ENCODE measurements around the gene OPCML.

The OPCML gene

DNA sequence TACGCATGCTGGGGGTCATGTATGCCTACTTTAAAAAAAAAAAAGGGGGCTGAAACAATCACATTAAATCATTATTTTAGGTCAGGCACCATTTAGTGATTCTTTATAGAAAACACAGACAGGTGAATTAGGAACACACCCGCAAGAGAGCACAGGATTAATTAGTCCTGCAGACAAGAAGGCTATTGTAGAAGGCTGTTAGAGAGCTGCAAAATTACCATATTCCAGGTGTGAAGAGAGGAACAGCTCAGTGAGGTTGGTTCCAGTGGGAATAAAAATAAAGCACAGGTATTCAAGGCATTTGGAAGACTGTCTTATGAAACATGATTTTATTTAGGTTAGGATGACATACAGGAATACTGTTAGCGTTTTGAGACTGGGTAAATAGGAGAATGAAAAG, 649.1 kb downstream of the OPCML start:
- DNase-seq (ENCODE audit: low read depth): no peak
- H3K4me3 ChIP-seq (ENCODE audit: control insufficient read depth, low read depth, low read length): no peak overlapping the region
- TF ChIP-seq, protein P1, sequence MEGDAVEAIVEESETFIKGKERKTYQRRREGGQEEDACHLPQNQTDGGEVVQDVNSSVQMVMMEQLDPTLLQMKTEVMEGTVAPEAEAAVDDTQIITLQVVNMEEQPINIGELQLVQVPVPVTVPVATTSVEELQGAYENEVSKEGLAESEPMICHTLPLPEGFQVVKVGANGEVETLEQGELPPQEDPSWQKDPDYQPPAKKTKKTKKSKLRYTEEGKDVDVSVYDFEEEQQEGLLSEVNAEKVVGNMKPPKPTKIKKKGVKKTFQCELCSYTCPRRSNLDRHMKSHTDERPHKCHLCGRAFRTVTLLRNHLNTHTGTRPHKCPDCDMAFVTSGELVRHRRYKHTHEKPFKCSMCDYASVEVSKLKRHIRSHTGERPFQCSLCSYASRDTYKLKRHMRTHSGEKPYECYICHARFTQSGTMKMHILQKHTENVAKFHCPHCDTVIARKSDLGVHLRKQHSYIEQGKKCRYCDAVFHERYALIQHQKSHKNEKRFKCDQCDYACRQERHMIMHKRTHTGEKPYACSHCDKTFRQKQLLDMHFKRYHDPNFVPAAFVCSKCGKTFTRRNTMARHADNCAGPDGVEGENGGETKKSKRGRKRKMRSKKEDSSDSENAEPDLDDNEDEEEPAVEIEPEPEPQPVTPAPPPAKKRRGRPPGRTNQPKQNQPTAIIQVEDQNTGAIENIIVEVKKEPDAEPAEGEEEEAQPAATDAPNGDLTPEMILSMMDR (IDR thresholded peaks at IDR 0.05; ENCODE audit: control insufficient read depth, insufficient read depth, low read depth, low read length, missing control alignments): no peak

DNA sequence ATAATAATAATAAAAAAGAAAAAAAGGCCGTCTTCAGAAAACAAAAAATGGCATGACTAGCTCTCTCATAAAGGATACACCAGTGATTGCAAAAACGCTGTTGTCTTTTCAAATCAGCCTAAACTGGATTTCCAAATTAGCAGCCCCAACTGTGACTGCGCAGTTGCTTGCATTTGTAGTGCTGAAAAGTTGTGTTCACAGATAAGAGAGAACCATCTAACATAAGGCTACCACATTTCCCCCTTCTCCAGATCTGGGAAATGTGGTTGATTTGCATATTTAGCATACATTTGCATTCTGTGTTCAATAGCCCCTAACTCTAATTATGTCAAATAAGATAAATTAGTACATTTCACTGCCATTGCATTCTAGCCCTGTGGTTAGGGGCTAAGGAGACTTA, 650.7 kb downstream of the OPCML start:
- TF ChIP-seq, protein P1 (IDR thresholded peaks at IDR 0.05; ENCODE audit: control insufficient read depth, insufficient read depth, low read depth, low read length, missing control alignments): no peak
- no peak for DNase-seq (ENCODE audit: low read depth)
- no peak overlapping the region for H3K4me3 ChIP-seq (ENCODE audit: control insufficient read depth, low read depth, low read length)

DNA sequence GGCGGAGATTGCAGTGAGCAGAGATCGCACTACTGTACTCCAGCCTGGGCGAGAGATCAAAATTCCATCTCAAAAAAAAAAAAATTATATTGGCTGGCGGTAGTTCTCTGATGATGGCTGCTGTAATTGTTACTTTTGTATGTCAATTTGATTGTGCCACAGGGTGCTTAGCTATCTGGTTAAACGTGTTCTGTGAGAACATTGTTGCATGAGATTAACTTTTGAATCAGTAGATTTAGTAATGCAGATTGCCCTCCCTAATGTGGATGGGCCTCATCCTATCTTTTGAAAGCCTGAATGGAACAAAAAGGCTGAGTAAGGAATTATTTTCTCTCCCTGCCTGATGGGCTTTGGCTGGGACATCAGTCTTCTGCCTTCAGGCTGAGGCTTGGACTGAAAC, 654.2 kb downstream of the OPCML start:
- TF ChIP-seq, protein P1 (IDR thresholded peaks at IDR 0.05; ENCODE audit: control insufficient read depth, insufficient read depth, low read depth, low read length, missing control alignments): no peak
- DNase-seq (ENCODE audit: low read depth): no peak
- no peak overlapping the region for H3K4me3 ChIP-seq (ENCODE audit: control insufficient read depth, low read depth, low read length)

DNA sequence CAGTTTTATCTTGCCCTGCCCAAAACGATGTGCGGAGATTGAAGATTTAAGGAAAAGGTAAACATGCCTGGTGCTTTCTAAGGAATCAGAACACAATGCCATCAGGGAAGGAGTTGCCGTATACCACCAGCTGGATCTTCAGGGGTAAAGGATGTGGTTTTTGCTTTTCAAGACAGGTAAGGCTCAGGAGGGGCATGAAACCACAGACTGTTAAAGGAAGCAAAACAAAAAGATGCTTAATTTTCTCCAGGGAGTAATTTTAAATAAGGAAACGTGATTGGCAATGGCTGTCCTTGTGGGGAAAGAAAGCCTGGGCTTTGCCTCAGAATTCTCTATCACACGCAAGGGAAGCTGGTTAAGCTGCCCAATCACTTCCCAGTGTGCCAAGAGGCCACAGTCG, 655.6 kb downstream of the OPCML start:
- TF ChIP-seq, protein P1 (IDR thresholded peaks at IDR 0.05; ENCODE audit: control insufficient read depth, insufficient read depth, low read depth, low read length, missing control alignments): no peak
- H3K4me3 ChIP-seq (ENCODE audit: control insufficient read depth, low read depth, low read length): no peak overlapping the region
- DNase-seq (ENCODE audit: low read depth): no peak

DNA sequence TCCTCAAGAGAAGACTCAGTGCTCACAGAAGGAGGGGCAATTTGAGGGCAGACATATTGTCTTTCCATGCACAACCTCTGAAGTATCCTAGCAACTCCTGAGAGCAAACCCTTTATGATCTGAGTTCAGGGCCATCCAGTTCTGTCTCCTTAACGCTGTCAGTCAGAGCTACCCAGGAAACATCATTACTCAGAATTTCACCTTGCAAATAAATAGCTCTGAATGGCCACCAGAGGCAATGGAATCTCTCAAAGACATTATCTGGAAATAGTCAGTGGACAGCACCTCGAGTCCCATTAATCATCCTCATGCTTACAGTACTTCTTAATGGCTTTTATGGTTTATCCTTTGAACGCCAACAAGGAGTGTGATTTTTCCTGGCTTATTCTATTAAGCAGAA, 656.1 kb downstream of the OPCML start:
- no peak overlapping the region for H3K4me3 ChIP-seq (ENCODE audit: control insufficient read depth, low read depth, low read length)
- DNase-seq (ENCODE audit: low read depth): no peak
- TF ChIP-seq, protein P1 (IDR thresholded peaks at IDR 0.05; ENCODE audit: control insufficient read depth, insufficient read depth, low read depth, low read length, missing control alignments): no peak

DNA sequence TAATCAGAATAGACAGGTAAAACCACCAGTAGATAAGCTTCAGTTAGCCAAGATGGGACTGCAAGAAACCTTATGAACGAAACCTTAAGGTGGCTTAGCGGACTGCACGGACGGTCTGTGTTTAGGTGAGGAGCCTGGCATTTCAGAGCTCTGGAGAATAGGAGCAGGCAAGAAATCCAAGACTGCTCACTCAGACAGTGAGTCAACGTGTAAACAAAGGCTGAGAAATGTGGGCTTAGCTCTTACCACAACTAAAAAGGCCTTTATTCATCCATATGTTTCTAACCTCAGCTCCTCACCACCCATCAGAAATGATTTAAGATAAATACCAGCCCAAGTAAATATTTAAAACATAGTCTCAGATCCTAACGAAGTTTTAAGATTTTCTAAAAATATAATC, 657.7 kb downstream of the OPCML start:
- no peak overlapping the region for H3K4me3 ChIP-seq (ENCODE audit: control insufficient read depth, low read depth, low read length)
- TF ChIP-seq, protein P1 (IDR thresholded peaks at IDR 0.05; ENCODE audit: control insufficient read depth, insufficient read depth, low read depth, low read length, missing control alignments): no peak

DNA sequence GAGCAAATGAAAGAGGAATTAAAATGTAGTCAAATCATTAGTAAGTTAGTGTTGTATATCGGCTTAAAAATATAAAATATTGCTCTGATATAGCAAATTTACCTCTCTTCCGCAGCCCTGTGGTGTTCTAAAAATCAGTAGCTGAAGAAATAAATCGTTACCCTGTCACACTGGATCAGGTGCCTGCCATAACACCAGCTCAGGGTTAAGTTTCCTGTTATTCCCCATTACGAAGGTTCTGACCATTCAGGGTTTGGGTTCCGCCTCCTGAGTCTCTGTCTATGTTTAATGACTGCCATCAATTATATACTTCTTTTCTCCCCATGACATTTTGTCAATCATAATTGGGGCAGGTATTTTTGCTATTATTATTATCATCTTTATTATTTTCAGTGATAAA, 658.5 kb downstream of the OPCML start:
- TF ChIP-seq, protein P1 (IDR thresholded peaks at IDR 0.05; ENCODE audit: control insufficient read depth, insufficient read depth, low read depth, low read length, missing control alignments): no peak
- no peak for DNase-seq (ENCODE audit: low read depth)
- no peak overlapping the region for H3K4me3 ChIP-seq (ENCODE audit: control insufficient read depth, low read depth, low read length)

More for the DNA sequence above, 657.7 kb downstream of the OPCML start:
- peak; percentile 23 for DNase-seq (ENCODE audit: low read depth)

Data from AG09309 (cell line).